LNCAP (cell line): Measurements from ENCODE around the gene TMEM231.

Experiments used
- CTCF ChIP-seq: fragments of 450-650 bp; IDR thresholded peaks from 2 replicates; pipeline ENCODE4 v1.5.1; 2017; ENCODE audit warnings: mild to moderate bottlenecking

TMEM231 gene

GRCh38 chr16:75589306-75589705 lies 33.3 kb upstream of the TMEM231 start:
- no peak for TF ChIP-seq CTCF

GRCh38 chr16:75588716-75589115 lies 32.7 kb upstream of the TMEM231 start:
- TF ChIP-seq CTCF, result no peak

- TF ChIP-seq CTCF, result no peak
Observed at GRCh38 chr16:75584108-75584507, 28.1 kb upstream of the TMEM231 start.

- no peak for TF ChIP-seq CTCF
Observed at GRCh38 chr16:75579281-75579834, 23.3 kb upstream of the TMEM231 start.

GRCh38 chr16:75578725-75579124 lies 22.7 kb upstream of the TMEM231 start:
- no peak for TF ChIP-seq CTCF

GRCh38 chr16:75578212-75578611 lies 22.2 kb upstream of the TMEM231 start:
- TF ChIP-seq CTCF, result no peak

- no peak for TF ChIP-seq CTCF
Observed at GRCh38 chr16:75576384-75576811, 20.3 kb upstream of the TMEM231 start.

- no peak for TF ChIP-seq CTCF
Observed at GRCh38 chr16:75575958-75576357, 19.9 kb upstream of the TMEM231 start.
